K562 (cell line): Measurements from ENCODE around the gene PPT2. TPM values are rescaled to one million over a fixed set of nuclear protein-coding genes. Genes with fewer than 3 reads are reported as not detected.

Experiments used
- BRF1 ChIP-seq: IDR thresholded peaks from 3 replicates; pipeline ENCODE4 v1.6.1; 2011; ENCODE audit warnings: borderline replicate concordance, mild to moderate bottlenecking; ENCODE audit not compliant: insufficient read length; ENCODE audit errors: extremely low read depth
- CHD1 ChIP-seq: fragments of 200-600 bp; sonication (generic); IDR thresholded peaks from one replicate; pipeline ENCODE4 v1.6.1; 2012; ENCODE audit warnings: mild to moderate bottlenecking, moderate library complexity, low read length, inconsistent platforms
- DDX20 ChIP-seq: fragments of 450-650 bp; IDR thresholded peaks from 2 replicates; pipeline ENCODE4 v1.6.1; 2016; ENCODE audit warnings: missing genetic modification characterization, low read depth, mild to moderate bottlenecking, missing compliant biosample characterization, moderate library complexity
- E2F3 ChIP-seq: fragments of 250-450 bp; sonication (Bioruptor Pico); IDR thresholded peaks from 2 replicates; pipeline ENCODE4 v1.4.0; 2020; ENCODE audit warnings: mild to moderate bottlenecking
- GATAD2A ChIP-seq: fragments of 450-650 bp; IDR thresholded peaks from 2 replicates; pipeline ENCODE4 v1.6.1; 2017
- HLTF ChIP-seq: fragments of 450-650 bp; IDR thresholded peaks from 2 replicates; pipeline ENCODE4 v1.6.1; 2016
- KDM2B ChIP-seq: fragments of 250-450 bp; sonication (Bioruptor Pico); IDR thresholded peaks from 2 replicates; pipeline ENCODE4 v1.8.0; 2021; ENCODE audit warnings: mild to moderate bottlenecking, moderate library complexity
- MCM7 ChIP-seq, 2 experiments: fragments of 450-650 bp; IDR thresholded peaks; 2 replicates each; pipeline ENCODE4 v1.6.1; 2016 to 2018
- PPARD ChIP-seq: fragments of 250-450 bp; sonication (Bioruptor Pico); IDR thresholded peaks from 2 replicates; pipeline ENCODE4 v1.8.0; 2022; ENCODE audit warnings: inconsistent platforms, mild to moderate bottlenecking, moderate library complexity
- TRIM24 ChIP-seq, 2 experiments: fragments of 450-650 bp; IDR thresholded peaks; 2 replicates each; pipeline ENCODE4 v1.6.1; 2016
- XRCC3 ChIP-seq: fragments of 450-650 bp; IDR thresholded peaks from 2 replicates; pipeline ENCODE4 v1.6.1; 2017; ENCODE audit warnings: mild to moderate bottlenecking, moderate library complexity
- XRCC4 ChIP-seq: IDR thresholded peaks from one replicate; pipeline ENCODE4 v1.6.1; 2011; ENCODE audit not compliant: insufficient read depth, insufficient read length; ENCODE audit errors: extremely low read depth
- ZNF507 ChIP-seq: conservative IDR thresholded peaks from 2 replicates; pipeline ENCODE4 v1.6.1; 2017; ENCODE audit warnings: missing genetic modification characterization, missing compliant biosample characterization
- ZNF586 ChIP-seq: fragments of 450-650 bp; formaldehyde crosslinking; conservative IDR thresholded peaks from 2 replicates; pipeline ENCODE4 v1.4.0; 2020; ENCODE audit warnings: mild to moderate bottlenecking, moderate library complexity
- ZNF766 ChIP-seq: fragments of 200-800 bp; sonication (Bioruptor generic); conservative IDR thresholded peaks from 2 replicates; pipeline ENCODE4 v1.6.1; 2016; ENCODE audit warnings: missing genetic modification characterization, missing compliant biosample characterization
- polyA plus RNA-seq, 8 experiments: library from polyadenylated mRNA; depleted of rRNA in 4 of 8; stranded (reverse) in 5 of 8; unstranded in 3 of 8; fragments of >200 nt; fragmentation: Nextera tagmentation in 2 of 8; fragmentation: Illumina TruSeq in 1 of 8; extraction: Ambion mirVana in 2 of 8; extraction: Trizol in 1 of 8; gene quantifications; 2 replicates each; pipeline versions ENCODE4 v1.2.1 to v1.2.3, GENCODE V29; 2011 to 2014; ENCODE audit warnings: inconsistent platforms in 1 of 8, missing spikeins in 1 of 8
- total RNA-seq, 7 experiments: library from RNA; depleted of rRNA in 6 of 7; stranded (reverse); fragments of >200 nt in 6 of 7; fragmentation: Illumina TruSeq in 2 of 7; extraction: Trizol in 2 of 7; gene quantifications; 2 replicates each; pipeline versions ENCODE4 v1.2.1 to v1.2.3, GENCODE V29; 2011 to 2021; ENCODE audit warnings: low replicate concordance in 1 of 7
- TF ChIP-seq, protein P1 (sequence below), 3 experiments: fragments of 200-800 bp in 1 of 3; sonication (Bioruptor generic) in 1 of 3; sonication (generic) in 1 of 3; formaldehyde crosslinking in 1 of 3; IDR thresholded peaks; 2 replicates each; pipeline versions ENCODE4 v1.6.1 to v1.8.0; 2016 to 2022; ENCODE audit warnings: mild to moderate bottlenecking in 2 of 3, missing compliant biosample characterization in 2 of 3, missing genetic modification characterization in 2 of 3, missing genetic modification reagents in 1 of 3
- TF ChIP-seq, protein P2 (sequence below): fragments of 250-450 bp; sonication (Bioruptor Pico); IDR thresholded peaks from 2 replicates; pipeline ENCODE4 v1.8.0; 2022; ENCODE audit warnings: inconsistent platforms
- TF ChIP-seq, protein P3 (sequence below): fragments of 450-650 bp; conservative IDR thresholded peaks from 2 replicates; pipeline ENCODE4 v1.6.1; 2016; ENCODE audit warnings: missing genetic modification characterization, low read depth, mild to moderate bottlenecking, control low read depth, missing compliant biosample characterization
- TF ChIP-seq, protein P4 (sequence below): IDR thresholded peaks from 2 replicates; pipeline ENCODE4 v1.6.1; 2012; ENCODE audit warnings: low read depth, low read length, improper control_type of control experiment, borderline replicate concordance
- TF ChIP-seq, protein P5 (sequence below): fragments of 450-650 bp; formaldehyde crosslinking; conservative IDR thresholded peaks from 2 replicates; pipeline ENCODE4 v1.4.0; 2022; ENCODE audit warnings: mild to moderate bottlenecking, missing genetic modification characterization

Gene PPT2
- total and polyA plus RNA-seq, 9 of the 15 experiments (the other 6 are each of a cell fraction or from before 2014, with no cell fraction given), result 27.4 to 98.8 (median 69.9) TPM

DNA sequence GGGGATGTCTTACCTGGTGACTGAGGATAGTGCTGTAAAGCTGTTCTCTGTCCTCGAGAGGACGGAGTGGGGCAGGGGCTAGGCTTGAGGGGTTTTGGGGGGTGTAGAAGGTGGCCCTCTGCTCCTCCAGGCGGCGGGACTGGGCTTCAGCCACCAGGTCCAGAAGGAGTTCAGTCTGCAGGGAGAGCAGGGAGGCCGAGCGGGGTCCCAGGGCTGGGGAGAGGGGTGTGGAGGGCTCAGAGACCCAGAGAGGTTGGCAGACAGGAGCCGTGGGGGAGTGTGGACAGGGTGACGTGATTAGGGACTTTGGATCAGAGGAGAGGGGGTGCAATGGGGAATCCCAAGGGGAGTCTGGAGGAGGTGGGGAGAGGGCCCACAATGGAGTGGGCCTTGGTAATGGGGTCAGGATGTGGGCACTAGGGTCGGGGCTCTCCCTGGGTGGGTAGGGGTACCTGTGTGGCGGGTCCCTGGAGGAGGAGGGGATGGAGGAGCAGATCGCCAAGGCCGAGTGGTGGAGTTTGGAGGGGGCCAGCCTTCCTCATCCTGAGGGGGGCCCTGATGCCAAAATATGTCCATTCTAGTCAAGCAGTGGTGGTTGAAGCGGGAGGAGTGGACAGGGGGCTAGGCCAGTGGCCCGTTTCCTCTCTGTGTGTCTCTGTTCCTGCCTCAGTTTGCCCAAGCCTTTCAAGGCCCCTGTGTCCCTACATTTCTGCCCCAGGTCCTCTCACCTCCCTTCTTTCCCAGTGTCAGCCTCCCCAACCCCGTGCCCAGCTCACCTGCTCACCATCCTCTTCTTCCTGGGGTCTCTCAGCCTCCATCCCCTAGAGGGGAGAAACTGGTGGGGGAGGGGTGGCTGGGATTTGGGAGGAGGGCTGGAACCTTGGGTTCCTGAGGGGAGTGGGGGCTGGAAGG, 38.0 kb downstream of the PPT2 start (continued):
- TF ChIP-seq, protein P1, sequence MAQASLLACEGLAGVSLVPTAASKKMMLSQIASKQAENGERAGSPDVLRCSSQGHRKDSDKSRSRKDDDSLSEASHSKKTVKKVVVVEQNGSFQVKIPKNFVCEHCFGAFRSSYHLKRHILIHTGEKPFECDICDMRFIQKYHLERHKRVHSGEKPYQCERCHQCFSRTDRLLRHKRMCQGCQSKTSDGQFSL (CRISPR knock-in tag; IDR thresholded peaks at IDR 0.05), result peak; percentile 38; the same call in 1 of the 2 replicates
- TF ChIP-seq, protein P1 (tag; IDR thresholded peaks at IDR 0.05), result no peak; a peak in 1 of 4 replicates
- TF ChIP-seq KDM2B (no peak), PPARD (CRISPR knock-in tag) (no peak), XRCC3 (no peak), TRIM24 (IDR thresholded peaks at IDR 0.05) (no peak), MCM7 (IDR thresholded peaks at IDR 0.05) (no peak), BRF1 (no peak), HLTF (no peak), GATAD2A (no peak), E2F3 (CRISPR knock-in tag) (no peak), XRCC4 (no peak), CHD1 (no peak), DDX20 (tag) (no peak), ZNF586 (CRISPR knock-in tag) (no peak), ZNF507 (tag) (no peak), ZNF766 (CRISPR knock-in tag) (no peak)
- TF ChIP-seq, protein P2, sequence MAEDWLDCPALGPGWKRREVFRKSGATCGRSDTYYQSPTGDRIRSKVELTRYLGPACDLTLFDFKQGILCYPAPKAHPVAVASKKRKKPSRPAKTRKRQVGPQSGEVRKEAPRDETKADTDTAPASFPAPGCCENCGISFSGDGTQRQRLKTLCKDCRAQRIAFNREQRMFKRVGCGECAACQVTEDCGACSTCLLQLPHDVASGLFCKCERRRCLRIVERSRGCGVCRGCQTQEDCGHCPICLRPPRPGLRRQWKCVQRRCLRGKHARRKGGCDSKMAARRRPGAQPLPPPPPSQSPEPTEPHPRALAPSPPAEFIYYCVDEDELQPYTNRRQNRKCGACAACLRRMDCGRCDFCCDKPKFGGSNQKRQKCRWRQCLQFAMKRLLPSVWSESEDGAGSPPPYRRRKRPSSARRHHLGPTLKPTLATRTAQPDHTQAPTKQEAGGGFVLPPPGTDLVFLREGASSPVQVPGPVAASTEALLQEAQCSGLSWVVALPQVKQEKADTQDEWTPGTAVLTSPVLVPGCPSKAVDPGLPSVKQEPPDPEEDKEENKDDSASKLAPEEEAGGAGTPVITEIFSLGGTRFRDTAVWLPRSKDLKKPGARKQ (CRISPR knock-in tag), result no peak
- TF ChIP-seq, protein P3, sequence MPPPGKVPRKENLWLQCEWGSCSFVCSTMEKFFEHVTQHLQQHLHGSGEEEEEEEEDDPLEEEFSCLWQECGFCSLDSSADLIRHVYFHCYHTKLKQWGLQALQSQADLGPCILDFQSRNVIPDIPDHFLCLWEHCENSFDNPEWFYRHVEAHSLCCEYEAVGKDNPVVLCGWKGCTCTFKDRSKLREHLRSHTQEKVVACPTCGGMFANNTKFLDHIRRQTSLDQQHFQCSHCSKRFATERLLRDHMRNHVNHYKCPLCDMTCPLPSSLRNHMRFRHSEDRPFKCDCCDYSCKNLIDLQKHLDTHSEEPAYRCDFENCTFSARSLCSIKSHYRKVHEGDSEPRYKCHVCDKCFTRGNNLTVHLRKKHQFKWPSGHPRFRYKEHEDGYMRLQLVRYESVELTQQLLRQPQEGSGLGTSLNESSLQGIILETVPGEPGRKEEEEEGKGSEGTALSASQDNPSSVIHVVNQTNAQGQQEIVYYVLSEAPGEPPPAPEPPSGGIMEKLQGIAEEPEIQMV (tag), result 0 out of 2 replicates have a peak, but pooled peaks have one; percentile 20
- TF ChIP-seq, protein P4, sequence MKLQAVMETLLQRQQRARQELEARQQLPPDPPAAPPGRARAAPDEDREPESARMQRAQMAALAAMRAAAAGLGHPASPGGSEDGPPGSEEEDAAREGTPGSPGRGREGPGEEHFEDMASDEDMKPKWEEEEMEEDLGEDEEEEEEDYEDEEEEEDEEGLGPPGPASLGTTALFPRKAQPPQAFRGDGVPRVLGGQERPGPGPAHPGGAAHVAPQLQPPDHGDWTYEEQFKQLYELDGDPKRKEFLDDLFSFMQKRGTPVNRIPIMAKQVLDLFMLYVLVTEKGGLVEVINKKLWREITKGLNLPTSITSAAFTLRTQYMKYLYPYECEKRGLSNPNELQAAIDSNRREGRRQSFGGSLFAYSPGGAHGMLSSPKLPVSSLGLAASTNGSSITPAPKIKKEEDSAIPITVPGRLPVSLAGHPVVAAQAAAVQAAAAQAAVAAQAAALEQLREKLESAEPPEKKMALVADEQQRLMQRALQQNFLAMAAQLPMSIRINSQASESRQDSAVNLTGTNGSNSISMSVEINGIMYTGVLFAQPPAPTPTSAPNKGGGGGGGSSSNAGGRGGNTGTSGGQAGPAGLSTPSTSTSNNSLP, result no peak
- TF ChIP-seq, protein P5, sequence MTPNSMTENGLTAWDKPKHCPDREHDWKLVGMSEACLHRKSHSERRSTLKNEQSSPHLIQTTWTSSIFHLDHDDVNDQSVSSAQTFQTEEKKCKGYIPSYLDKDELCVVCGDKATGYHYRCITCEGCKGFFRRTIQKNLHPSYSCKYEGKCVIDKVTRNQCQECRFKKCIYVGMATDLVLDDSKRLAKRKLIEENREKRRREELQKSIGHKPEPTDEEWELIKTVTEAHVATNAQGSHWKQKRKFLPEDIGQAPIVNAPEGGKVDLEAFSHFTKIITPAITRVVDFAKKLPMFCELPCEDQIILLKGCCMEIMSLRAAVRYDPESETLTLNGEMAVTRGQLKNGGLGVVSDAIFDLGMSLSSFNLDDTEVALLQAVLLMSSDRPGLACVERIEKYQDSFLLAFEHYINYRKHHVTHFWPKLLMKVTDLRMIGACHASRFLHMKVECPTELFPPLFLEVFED, result 0 out of 2 replicates have a peak, but pooled peaks have one; percentile 28
